GM18951 (cell line): ENCODE results near the gene TBC1D3B.
A peak's percentile ranks its signal among the peaks of the same experiment; 100 is the strongest.
"Not testable (repeated sequence)": the region's sequence is repeated elsewhere in the genome, so short reads cannot be mapped to it uniquely, and the experiment has no call there.

Source experiments
- POLR2A ChIP-seq: IDR thresholded peaks from 4 replicates; pipeline ENCODE4 v1.6.1; 2011; ENCODE audit warnings: mild to moderate bottlenecking; ENCODE audit not compliant: insufficient read length, insufficient read depth; ENCODE audit errors: extremely low read depth
- in situ Hi-C: fragments of 300-500 bp; cut with MboI; formaldehyde crosslinking; loops from one replicate; pipeline ENCODE4 v1.12.0; 2022; ENCODE audit warnings: low sequenced_read_pairs, mixed read lengths, inconsistent platforms; ENCODE audit not compliant: unreplicated experiment

The TBC1D3B gene

GRCh38 chr17:36176536-36176935 lies at the start of gene TBC1D3B:
TBC1D3B (minus strand) TSS chr17:36176636; CDS start chr17:36175050, 1,586 bp downstream.
- in situ Hi-C loops, result not testable (repeated sequence)

- in situ Hi-C loops, result loop anchor here (25.0 kb wide), 1 partner anchor 264 kb away; the partner anchor contains the start of gene ZNHIT3
Measured at GRCh38 chr17:36222967-36223366, 46.5 kb upstream of the TBC1D3B start.

GRCh38 chr17:36221581-36222100 lies 45.2 kb upstream of the TBC1D3B start:
- in situ Hi-C loops, result loop anchor here (25.0 kb wide), 1 partner anchor 266 kb away; the partner anchor contains the start of gene ZNHIT3

GRCh38 chr17:36220737-36221580 lies 44.5 kb upstream of the TBC1D3B start:
- in situ Hi-C loops, result loop anchor here (25.0 kb wide), 1 partner anchor 266 kb away; the partner anchor contains the start of gene ZNHIT3

GRCh38 chr17:36219556-36219955 lies 43.1 kb upstream of the TBC1D3B start:
- in situ Hi-C loops, result loop anchor here (10.0 to 25.0 kb wide), 2 partner anchors 115 to 268 kb away; partner anchors contain the start of genes CCL4 and ZNHIT3

- in situ Hi-C loops, result loop anchor here (10.0 to 25.0 kb wide), 2 partner anchors 111 to 272 kb away; partner anchors contain the start of genes CCL4 and ZNHIT3
Measured at GRCh38 chr17:36215406-36216308, 39.2 kb upstream of the TBC1D3B start.

GRCh38 chr17:36214918-36215317 lies 38.5 kb upstream of the TBC1D3B start:
- in situ Hi-C loops, result loop anchor here (10.0 to 25.0 kb wide), 2 partner anchors 110 to 272 kb away; partner anchors contain the start of genes CCL4 and ZNHIT3
- TF ChIP-seq POLR2A, result no peak

- TF ChIP-seq POLR2A, result no peak
- in situ Hi-C loops, result loop anchor here (10.0 to 25.0 kb wide), 2 partner anchors 109 to 274 kb away; partner anchors contain the start of genes CCL4 and ZNHIT3
Measured at GRCh38 chr17:36213695-36214094, 37.3 kb upstream of the TBC1D3B start.

- in situ Hi-C loops, result loop anchor here (10.0 to 25.0 kb wide), 2 partner anchors 108 to 274 kb away; partner anchors contain the start of genes CCL4 and ZNHIT3
- no peak for TF ChIP-seq POLR2A
Measured at GRCh38 chr17:36212966-36213365, 36.5 kb upstream of the TBC1D3B start.

GRCh38 chr17:36212272-36212605 lies 35.8 kb upstream of the TBC1D3B start:
- TF ChIP-seq POLR2A, result no peak
- in situ Hi-C loops, result loop anchor here (10.0 to 25.0 kb wide), 2 partner anchors 107 to 275 kb away; partner anchors contain the start of genes CCL4 and ZNHIT3

- peak; percentile 10 for TF ChIP-seq POLR2A
- in situ Hi-C loops, result loop anchor here (10.0 to 25.0 kb wide), 2 partner anchors 107 to 276 kb away; partner anchors contain the start of genes CCL4 and ZNHIT3
Measured at GRCh38 chr17:36211484-36212271, 35.2 kb upstream of the TBC1D3B start.

- in situ Hi-C loops, result loop anchor here (10.0 to 25.0 kb wide), 2 partner anchors 106 to 277 kb away; partner anchors contain the start of genes CCL4 and ZNHIT3
Measured at GRCh38 chr17:36210439-36211211, 34.2 kb upstream of the TBC1D3B start, which contains the start of gene CCL4L2. CCL4L2 (plus strand) TSS chr17:36211063.
